Neuronal stem cell (in vitro differentiated cells): ENCODE results near the gene PPP2R2B.
A peak's percentile ranks its signal among the peaks of the same experiment; 100 is the strongest.
"Not testable (repeated sequence)": the region's sequence is repeated elsewhere in the genome, so short reads cannot be mapped to it uniquely, and the experiment has no call there.

Source experiments
- DNase-seq: peaks from one replicate; pipeline ENCODE4 v3.0.0-alpha.2; 2013; ENCODE audit warnings: low spot score
- H2AFZ ChIP-seq: one replicate; pipeline ENCODE4 v1.6.1; 2013; ENCODE audit warnings: mild to moderate bottlenecking, low read length, inconsistent platforms
- H2AK5ac ChIP-seq: 2 replicates; pipeline ENCODE4 v1.6.1; 2013; ENCODE audit warnings: low read depth, mild to moderate bottlenecking, inconsistent platforms, low read length, moderate library complexity, mixed read lengths
- H2BK120ac ChIP-seq: 2 replicates; pipeline ENCODE4 v1.6.1; 2013; ENCODE audit warnings: low read depth, mild to moderate bottlenecking, inconsistent platforms, low read length, moderate library complexity, mixed read lengths
- H2BK12ac ChIP-seq: one replicate; pipeline ENCODE4 v1.6.1; 2013; ENCODE audit warnings: low read length, inconsistent platforms
- H2BK15ac ChIP-seq: 2 replicates; pipeline ENCODE4 v1.6.1; 2013; ENCODE audit warnings: mild to moderate bottlenecking, low read length, inconsistent platforms, mixed read lengths
- H2BK5ac ChIP-seq: one replicate; pipeline ENCODE4 v1.6.1; 2013; ENCODE audit warnings: inconsistent platforms, mild to moderate bottlenecking, low read length, moderate library complexity
- H3K14ac ChIP-seq: one replicate; pipeline ENCODE4 v1.6.1; 2013; ENCODE audit warnings: low read length, inconsistent platforms
- H3K18ac ChIP-seq: 2 replicates; pipeline ENCODE4 v1.6.1; 2013; ENCODE audit warnings: low read length, inconsistent platforms
- H3K23ac ChIP-seq: 2 replicates; pipeline ENCODE4 v1.6.1; 2013; ENCODE audit warnings: low read depth, mild to moderate bottlenecking, mixed read lengths, low read length, inconsistent platforms; ENCODE audit not compliant: poor library complexity
- H3K27ac ChIP-seq: replicated peaks from 3 replicates; pipeline ENCODE4 v1.5.1; 2013; ENCODE audit warnings: low read length, inconsistent platforms
- H3K27me3 ChIP-seq, 3 experiments: 2 replicates each; pipeline ENCODE4 v1.6.1; 2013; ENCODE audit warnings: low read length in 3 of 3, mild to moderate bottlenecking in 2 of 3, inconsistent platforms in 1 of 3, low read depth in 1 of 3, mixed read lengths in 1 of 3, moderate library complexity in 1 of 3; ENCODE audit not compliant: control insufficient read depth in 3 of 3, insufficient read depth in 3 of 3
- H3K36me3 ChIP-seq, 2 donors: replicated peaks in 1 of 2; 2 replicates each; pipeline ENCODE4 v1.6.1; 2013; ENCODE audit warnings: low read length in 2 of 2; ENCODE audit not compliant: control insufficient read depth in 2 of 2, insufficient read depth in 2 of 2
- H3K4ac ChIP-seq: 2 replicates; pipeline ENCODE4 v1.6.1; 2013; ENCODE audit warnings: inconsistent platforms, mild to moderate bottlenecking, low read length, moderate library complexity
- H3K4me1 ChIP-seq, 2 donors: 1 replicate in 1 of 2; 2 replicates in 1 of 2; pipeline ENCODE4 v1.6.1; 2013; ENCODE audit warnings: low read length in 2 of 2, low read depth in 1 of 2; ENCODE audit not compliant: control insufficient read depth in 2 of 2, insufficient read depth in 1 of 2
- H3K4me2 ChIP-seq: one replicate; pipeline ENCODE4 v1.6.1; 2013; ENCODE audit warnings: mild to moderate bottlenecking, low read length, inconsistent platforms; ENCODE audit not compliant: insufficient read depth, poor library complexity, severe bottlenecking
- H3K4me3 ChIP-seq, 2 donors: 2 replicates each; pipeline ENCODE4 v1.5.1; 2013; ENCODE audit warnings: low read length in 2 of 2, mild to moderate bottlenecking in 2 of 2, inconsistent platforms in 1 of 2, moderate library complexity in 1 of 2
- H3K79me1 ChIP-seq: one replicate; pipeline ENCODE4 v1.6.1; 2013; ENCODE audit warnings: low read depth, mild to moderate bottlenecking, inconsistent platforms, low read length, moderate library complexity
- H3K9ac ChIP-seq: one replicate; pipeline ENCODE4 v1.6.1; 2013; ENCODE audit warnings: mild to moderate bottlenecking, low read depth, low read length, inconsistent platforms; ENCODE audit not compliant: poor library complexity
- H3K9me3 ChIP-seq, 2 donors: replicated peaks in 1 of 2; 2 replicates each; pipeline versions ENCODE3 to v1.6.1; 2013; ENCODE audit warnings: low read length in 2 of 2, mild to moderate bottlenecking in 2 of 2, inconsistent platforms in 1 of 2, low read depth in 1 of 2, mixed read lengths in 1 of 2, moderate library complexity in 1 of 2; ENCODE audit not compliant: control insufficient read depth in 2 of 2, insufficient read depth in 1 of 2
- H4K8ac ChIP-seq: one replicate; pipeline ENCODE4 v1.6.1; 2013; ENCODE audit warnings: low read depth, mild to moderate bottlenecking, inconsistent platforms, low read length, moderate library complexity
- H4K91ac ChIP-seq: one replicate; pipeline ENCODE4 v1.6.1; 2013; ENCODE audit warnings: low read length, low read depth, mild to moderate bottlenecking, inconsistent platforms; ENCODE audit not compliant: poor library complexity
- WGBS, 2 donors: extraction: QIAGEN DNeasy Blood & Tissue Kit; methylation state at CpG; one replicate each; pipeline ENCODE4 v1.1.7; 2013; ENCODE audit warnings: missing lambda C conversion rate in 2 of 2, mixed read lengths in 1 of 2; ENCODE audit not compliant: insufficient read length in 2 of 2, insufficient replicate concordance in 1 of 2; ENCODE audit errors: extremely low coverage in 2 of 2; 5-methylcytosine and 5-hydroxymethylcytosine counted together

PPP2R2B gene

DNA sequence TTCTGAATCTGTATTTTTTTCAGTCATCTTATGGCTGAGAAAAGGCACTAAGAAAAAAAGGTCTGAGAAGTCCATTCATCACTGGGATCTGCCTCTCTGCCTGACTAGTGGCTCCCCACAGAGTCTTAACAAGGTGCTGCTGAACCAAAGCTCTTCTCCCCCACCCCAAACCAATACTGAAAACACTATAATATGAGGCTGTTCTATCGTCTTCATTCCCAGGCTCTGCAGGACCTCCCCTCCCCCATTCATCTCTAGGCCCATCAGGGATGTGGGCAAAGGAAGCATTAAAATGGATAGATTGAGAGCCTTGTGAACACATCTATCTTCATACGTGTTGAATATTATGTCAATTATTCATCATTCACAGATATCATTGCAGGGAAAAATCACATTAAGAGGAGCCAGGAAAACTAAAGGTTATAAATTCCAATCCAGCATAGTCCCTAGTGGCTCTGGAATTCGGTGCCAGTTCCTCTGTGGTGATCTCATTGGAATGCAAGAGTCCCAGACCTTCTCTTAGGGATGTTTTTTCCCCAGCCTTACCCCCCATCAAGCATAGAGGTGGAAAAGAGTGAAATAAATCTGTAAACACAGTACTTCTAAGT lies 318.2 kb downstream of the PPP2R2B start:
- no peak overlapping the region for H2BK12ac ChIP-seq
- H3K79me1 ChIP-seq, result peaks cover 2% of the 10 kb centered on the region
- H3K9me3 ChIP-seq, result peaks cover 0 to 5% of the 10 kb centered on the region in 2 donors
- no peak overlapping the region for H4K91ac ChIP-seq
- H3K9ac ChIP-seq, result no peak overlapping the region
- WGBS, 2 donors, result no CpG with 5 or more reads among the region's 3 CpGs
- peaks cover 3 to 5% of the 10 kb centered on the region in 2 donors for H3K4me1 ChIP-seq
- H3K36me3 ChIP-seq, result no peaks in the 10 kb centered on the region
- no peak overlapping the region for H2BK5ac ChIP-seq
- H3K4ac ChIP-seq, result no peak overlapping the region
- H2AK5ac ChIP-seq, result no peak overlapping the region
- no peak overlapping the region for H2BK15ac ChIP-seq
- no peak for DNase-seq
- no peak overlapping the region for H3K4me2 ChIP-seq
- no peaks in the 10 kb centered on the region for H3K27me3 ChIP-seq
- H4K8ac ChIP-seq, result no peak overlapping the region
- no peak overlapping the region for H2BK120ac ChIP-seq
- no peak overlapping the region for H3K14ac ChIP-seq
- H3K4me3 ChIP-seq, result no peak overlapping the region
- H3K23ac ChIP-seq, result no peak overlapping the region
- H3K27ac ChIP-seq, result peak overlapping the region; percentile 26
- no peak overlapping the region for H3K18ac ChIP-seq
- H2AFZ ChIP-seq, result no peak overlapping the region

DNA sequence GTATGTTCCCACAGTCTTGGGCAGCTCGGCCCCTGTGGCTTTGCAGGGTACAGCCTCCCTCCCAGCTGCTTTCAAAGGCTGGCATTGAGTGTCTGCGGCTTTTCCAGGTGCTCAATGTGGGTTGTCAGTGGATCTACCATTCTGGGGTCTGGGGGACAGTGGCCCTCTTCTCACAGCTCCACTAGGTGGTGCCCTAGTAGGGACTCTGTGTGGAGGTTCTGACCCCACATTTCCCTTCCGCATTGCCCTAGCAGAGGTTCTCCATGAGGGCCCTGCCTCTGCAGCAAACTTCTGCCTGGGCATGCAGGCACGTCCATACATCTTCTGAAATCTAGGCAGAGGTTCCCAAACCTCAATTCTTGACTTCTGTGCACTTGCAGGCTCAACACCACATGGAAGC lies 321.7 kb downstream of the PPP2R2B start:
- H2BK120ac ChIP-seq, DNase-seq, H4K8ac ChIP-seq, H3K27me3 ChIP-seq, H2BK12ac ChIP-seq, H3K27ac ChIP-seq, H3K9me3 ChIP-seq, H2AFZ ChIP-seq, H3K4me2 ChIP-seq, H3K4me3 ChIP-seq, H4K91ac ChIP-seq, H3K36me3 ChIP-seq, H2BK15ac ChIP-seq, H2AK5ac ChIP-seq, H3K9ac ChIP-seq, H3K23ac ChIP-seq, H2BK5ac ChIP-seq, H3K4ac ChIP-seq, H3K79me1 ChIP-seq, H3K4me1 ChIP-seq, H3K14ac ChIP-seq: not testable (repeated sequence)
- peak overlapping the region; percentile 64 for H3K18ac ChIP-seq
- WGBS, 2 donors, result no CpG with 5 or more reads among the region's 4 CpGs

GRCh38 chr5:146553446-146553845 lies 325.1 kb downstream of the PPP2R2B start:
- no peak overlapping the region for H4K8ac ChIP-seq
- no peak overlapping the region for H2BK120ac ChIP-seq
- no peaks in the 10 kb centered on the region for H3K4me1 ChIP-seq
- H3K4ac ChIP-seq, result no peak overlapping the region
- no peak overlapping the region for H3K14ac ChIP-seq
- H3K18ac ChIP-seq, result no peak overlapping the region
- H3K9me3 ChIP-seq, result peaks cover 0 to 5% of the 10 kb centered on the region in 2 donors
- H4K91ac ChIP-seq, result no peak overlapping the region
- no CpG with 5 or more reads among the region's 3 CpGs for WGBS, 2 donors
- no peaks in the 10 kb centered on the region for H3K27me3 ChIP-seq
- no peaks in the 10 kb centered on the region for H3K36me3 ChIP-seq
- no peak overlapping the region for H3K4me3 ChIP-seq
- H2AK5ac ChIP-seq, result no peak overlapping the region
- no peak overlapping the region for H2BK12ac ChIP-seq
- H3K4me2 ChIP-seq, result no peak overlapping the region
- no peak overlapping the region for H3K27ac ChIP-seq
- DNase-seq, result no peak
- H2BK5ac ChIP-seq, result no peak overlapping the region
- H3K9ac ChIP-seq, result no peak overlapping the region
- H3K79me1 ChIP-seq, result peaks cover 2% of the 10 kb centered on the region
- H3K23ac ChIP-seq, result no peak overlapping the region
- H2BK15ac ChIP-seq, result no peak overlapping the region
- H2AFZ ChIP-seq, result no peak overlapping the region

DNA sequence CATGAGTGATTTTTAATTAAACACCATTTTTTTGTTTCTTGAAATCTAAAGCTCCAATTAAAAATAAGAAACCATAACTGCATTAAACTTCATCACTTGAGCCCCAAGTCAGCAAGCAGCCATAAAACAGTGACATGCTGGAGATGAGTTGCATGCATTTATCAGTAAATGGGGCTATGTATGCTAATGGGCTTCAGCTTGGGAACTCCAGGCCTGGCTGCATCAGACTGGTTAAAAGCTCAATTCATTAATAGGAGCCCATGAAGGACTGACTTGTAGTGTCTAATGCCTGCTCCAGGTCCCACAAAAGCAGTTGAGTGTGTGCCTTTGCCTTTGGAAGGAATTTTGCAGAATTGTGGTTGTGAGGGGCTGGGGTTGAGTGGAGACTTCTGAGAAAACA lies 328.9 kb downstream of the PPP2R2B start:
- no peaks in the 10 kb centered on the region for H3K9me3 ChIP-seq
- H4K8ac ChIP-seq, result no peak overlapping the region
- peak overlapping the region; percentile 32 for H3K18ac ChIP-seq
- H3K36me3 ChIP-seq, result no peaks in the 10 kb centered on the region
- no peak overlapping the region for H3K27ac ChIP-seq
- H2BK5ac ChIP-seq, result no peak overlapping the region
- DNase-seq, result no peak
- no peak overlapping the region for H2BK12ac ChIP-seq
- H4K91ac ChIP-seq, result no peak overlapping the region
- H3K79me1 ChIP-seq, result no peaks in the 10 kb centered on the region
- no peak overlapping the region for H2AFZ ChIP-seq
- H3K14ac ChIP-seq, result no peak overlapping the region
- H2BK15ac ChIP-seq, result no peak overlapping the region
- no peak overlapping the region for H3K4ac ChIP-seq
- H2BK120ac ChIP-seq, result no peak overlapping the region
- H3K23ac ChIP-seq, result no peak overlapping the region
- H3K27me3 ChIP-seq, result no peaks in the 10 kb centered on the region
- no peaks in the 10 kb centered on the region for H3K4me1 ChIP-seq
- H3K9ac ChIP-seq, result no peak overlapping the region
- H3K4me2 ChIP-seq, result no peak overlapping the region
- H3K4me3 ChIP-seq, result no peak overlapping the region
- no peak overlapping the region for H2AK5ac ChIP-seq
